Right renal pelvis (tissue), 4 donors: ENCODE data around the gene RPS25. TPM values are rescaled to one million over a fixed set of nuclear protein-coding genes. Genes with fewer than 3 reads are reported as not detected.
"Not testable (repeated sequence)": the region's sequence is repeated elsewhere in the genome, so short reads cannot be mapped to it uniquely, and the experiment has no call there.

Source experiments
- DNase-seq, 4 donors: peaks; one replicate each; pipeline ENCODE4 v3.0.0-alpha.2; 2013; ENCODE audit warnings: low read depth in 4 of 4, low spot score in 3 of 4, missing footprints in 1 of 4
- polyA plus RNA-seq, 4 donors: library from polyadenylated mRNA; unstranded; fragments of 120-200 nt; gene quantifications; one replicate each; pipeline ENCODE4 v1.2.1, GENCODE V29; 2013; ENCODE audit not compliant: insufficient read length in 4 of 4

Gene RPS25
- polyA plus RNA-seq, 4 donors: 1,012 to 1,189 (median 1,098) TPM

DNA sequence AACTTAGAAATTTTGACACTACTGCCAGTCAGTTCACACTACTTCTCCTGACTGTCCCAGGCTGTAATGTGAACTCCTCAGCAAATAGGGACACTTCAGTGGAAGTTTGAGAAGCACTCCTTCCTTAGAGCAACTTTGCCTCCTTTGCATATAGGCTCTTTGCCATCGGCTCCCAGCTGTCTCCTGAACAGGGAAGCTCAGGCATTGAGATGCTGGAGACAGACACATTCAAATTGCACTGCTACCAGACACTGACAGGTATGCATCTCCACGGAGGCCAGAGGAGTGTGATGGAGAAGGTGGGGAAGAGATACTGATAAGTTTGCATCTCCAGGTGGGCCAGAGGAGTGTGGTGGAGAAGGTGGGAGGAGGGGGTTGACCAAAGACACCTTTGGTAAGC is 1.9 kb upstream of the RPS25 start:
- DNase-seq: no peak

- DNase-seq: not testable (repeated sequence)
Measured at GRCh38 chr11:119017377-119017776, 766 bp downstream of the RPS25 start.

- DNase-seq: no peak
Measured at GRCh38 chr11:119016216-119017009, 1.7 kb downstream of the RPS25 start.

DNA sequence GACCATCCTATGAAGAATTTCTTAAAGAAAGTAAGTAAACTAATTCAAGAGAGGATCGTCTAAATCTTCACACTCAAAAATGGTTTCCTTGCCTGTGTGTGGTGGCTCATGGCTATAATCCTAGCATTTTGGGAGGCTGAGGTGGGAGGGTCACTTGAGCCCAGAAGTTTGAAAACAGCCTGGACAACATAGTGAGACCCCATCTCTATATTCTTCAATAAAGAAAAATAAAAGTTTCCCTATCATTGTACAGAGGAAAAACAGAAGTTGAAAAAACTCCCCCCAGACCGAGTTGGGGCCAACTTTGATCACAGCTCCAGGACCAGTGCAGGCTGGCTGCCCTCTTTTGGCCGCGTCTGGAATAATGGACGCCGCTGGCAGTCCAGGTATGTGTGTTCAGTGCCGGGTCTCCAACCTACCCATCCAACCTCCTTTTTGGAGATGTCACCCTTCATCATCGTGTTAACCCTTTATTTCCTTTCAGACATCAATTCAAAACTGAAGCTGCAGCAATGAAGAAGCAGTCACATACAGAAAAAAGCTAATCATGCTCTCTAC is 3.0 kb downstream of the RPS25 start:
- no peak for DNase-seq

DNA sequence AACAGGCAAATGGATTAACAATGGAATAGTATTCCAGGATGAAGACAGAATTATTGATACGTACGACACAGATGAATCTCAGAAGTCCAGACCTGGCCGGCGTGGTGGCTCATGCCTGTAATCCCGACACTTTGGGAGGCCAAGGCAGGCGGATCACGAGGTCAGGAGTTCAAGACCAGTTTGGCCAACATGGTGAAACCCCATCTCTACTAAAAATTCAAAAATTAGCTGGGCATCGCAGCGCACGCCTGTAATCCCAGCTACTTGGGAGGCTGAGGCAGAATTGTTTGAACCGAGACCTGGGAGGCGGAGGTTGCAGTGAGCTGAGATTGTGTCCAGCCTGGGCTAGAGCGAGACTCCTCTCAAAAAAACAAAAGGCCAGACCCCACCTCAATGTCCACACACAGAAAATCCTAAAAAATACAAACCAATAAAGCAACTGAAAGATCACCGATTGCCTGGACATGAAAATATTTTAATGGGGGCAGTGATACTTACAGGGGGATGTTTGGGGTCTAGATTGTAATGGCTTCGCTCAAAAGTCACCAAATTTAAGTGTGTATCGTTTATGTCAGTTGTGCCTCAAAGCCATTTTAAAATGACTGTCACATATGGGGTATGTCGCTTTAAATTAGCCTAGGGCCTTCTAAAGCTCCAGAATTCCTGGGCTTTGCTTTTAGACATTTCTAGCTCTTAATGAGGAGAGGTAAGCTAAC is 3.8 kb downstream of the RPS25 start:
- no peak for DNase-seq

- DNase-seq: no peak
Measured at GRCh38 chr11:119012629-119013170, 5.4 kb downstream of the RPS25 start.

DNA sequence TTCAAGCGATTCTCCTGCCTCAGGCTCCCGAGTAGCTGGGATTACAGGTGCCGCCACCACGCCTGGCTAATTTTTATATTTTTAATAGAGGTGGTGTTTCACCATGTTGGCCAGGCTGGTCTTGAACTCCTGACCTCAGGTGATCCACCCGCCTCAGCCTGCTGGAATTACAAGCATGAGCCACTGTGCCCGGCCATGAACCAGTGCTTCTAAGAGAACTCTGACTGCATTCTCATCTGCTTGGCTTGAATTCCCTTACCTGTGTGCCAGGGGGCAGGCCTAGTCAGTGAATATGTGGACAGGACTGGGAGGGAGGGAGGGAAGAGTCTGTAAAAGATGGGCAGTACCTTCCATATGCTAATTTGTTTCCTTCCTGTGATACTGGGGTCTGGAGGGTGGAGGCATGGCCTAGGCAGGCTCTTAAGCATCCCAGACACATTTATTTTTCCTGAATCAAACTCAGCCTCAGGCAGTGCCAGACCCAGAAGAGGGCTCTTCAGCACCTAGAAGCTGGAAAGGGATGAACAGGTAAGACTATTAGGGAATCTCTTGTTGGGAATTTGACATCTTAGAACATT is 6.6 kb downstream of the RPS25 start:
- DNase-seq: no peak

DNA sequence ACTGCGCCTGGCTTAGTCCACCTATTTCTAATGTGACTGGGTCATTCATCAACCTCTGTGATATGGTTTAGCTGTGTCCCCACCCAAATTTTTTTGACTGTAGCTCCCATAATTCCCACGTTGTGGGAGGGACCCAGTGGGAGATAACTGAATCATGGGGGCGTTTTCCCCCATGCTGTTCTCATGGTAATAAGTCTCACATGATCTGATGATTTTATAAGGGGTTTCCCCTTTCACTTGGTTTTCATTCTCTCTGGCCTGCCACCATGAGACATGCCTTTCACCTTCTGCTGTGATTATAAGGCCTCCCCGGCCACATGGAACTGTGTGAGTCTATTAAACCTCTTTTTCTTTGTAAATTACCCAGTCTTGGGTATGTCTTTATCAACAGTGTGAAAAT is 11.5 kb downstream of the RPS25 start:
- no peak for DNase-seq

DNA sequence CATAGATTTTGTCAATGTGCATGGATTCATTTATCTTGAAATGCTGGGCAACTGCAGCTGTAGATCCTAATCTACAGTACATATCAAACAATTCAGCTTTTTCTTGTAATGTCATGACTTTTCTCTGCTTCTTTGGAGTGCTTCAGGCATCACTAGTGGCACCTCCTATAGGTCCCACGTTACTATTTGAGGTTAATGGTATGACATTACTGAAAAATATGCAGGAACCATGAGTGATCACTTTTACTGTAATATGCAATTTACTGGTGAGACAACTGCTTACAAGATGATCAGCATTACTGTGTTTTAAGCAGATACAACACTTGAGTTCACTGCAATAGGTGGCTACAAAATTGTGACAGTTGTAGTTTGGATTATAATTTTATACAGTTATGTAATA is 17.2 kb downstream of the RPS25 start:
- no peak for DNase-seq

DNA sequence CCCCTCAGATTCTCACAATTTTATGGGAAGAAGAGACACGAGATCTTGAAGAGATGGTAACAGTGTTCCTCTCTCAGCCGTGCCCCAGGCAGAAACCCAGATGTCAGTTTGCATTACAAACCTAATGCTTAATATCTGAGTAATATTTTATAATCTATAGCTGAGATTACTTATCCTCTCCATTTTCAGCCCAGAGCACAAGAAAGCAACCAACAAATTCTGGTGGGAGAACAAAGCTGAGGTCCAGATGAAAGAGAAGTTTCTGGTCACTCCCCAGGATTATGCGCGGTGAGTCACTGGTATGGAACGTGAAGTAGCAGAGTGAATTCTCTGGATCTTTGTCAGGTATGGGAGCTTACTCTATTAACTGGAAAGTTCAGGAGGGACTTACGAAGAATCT is 19.3 kb downstream of the RPS25 start:
- DNase-seq: no peak

DNA sequence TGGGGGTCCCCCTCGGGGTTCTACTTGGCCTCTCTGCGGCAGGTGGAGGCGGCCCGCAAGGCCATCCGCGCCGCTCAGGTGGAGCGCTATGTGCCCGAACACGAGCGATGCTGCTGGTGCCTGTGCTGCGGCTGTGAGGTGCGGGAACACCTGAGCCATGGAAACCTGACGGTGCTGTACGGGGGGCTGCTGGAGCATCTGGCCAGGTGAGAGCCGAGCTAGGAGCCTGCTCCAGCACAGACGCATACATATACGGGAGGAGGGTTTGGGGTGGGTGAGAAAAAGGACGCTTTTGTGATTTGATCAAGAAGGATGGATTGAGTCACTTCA is 19.8 kb downstream of the RPS25 start:
- no peak for DNase-seq

GRCh38 chr11:118997627-118998387 is 20.3 kb downstream of the RPS25 start, which contains the start of gene CENATAC:
Gene CENATAC, plus strand, starts transcription at chr11:118998138. Its CDS starts 60 bp downstream, at chr11:118998198.
- DNase-seq: peak; percentile 85 to 88 (median 87)

DNA sequence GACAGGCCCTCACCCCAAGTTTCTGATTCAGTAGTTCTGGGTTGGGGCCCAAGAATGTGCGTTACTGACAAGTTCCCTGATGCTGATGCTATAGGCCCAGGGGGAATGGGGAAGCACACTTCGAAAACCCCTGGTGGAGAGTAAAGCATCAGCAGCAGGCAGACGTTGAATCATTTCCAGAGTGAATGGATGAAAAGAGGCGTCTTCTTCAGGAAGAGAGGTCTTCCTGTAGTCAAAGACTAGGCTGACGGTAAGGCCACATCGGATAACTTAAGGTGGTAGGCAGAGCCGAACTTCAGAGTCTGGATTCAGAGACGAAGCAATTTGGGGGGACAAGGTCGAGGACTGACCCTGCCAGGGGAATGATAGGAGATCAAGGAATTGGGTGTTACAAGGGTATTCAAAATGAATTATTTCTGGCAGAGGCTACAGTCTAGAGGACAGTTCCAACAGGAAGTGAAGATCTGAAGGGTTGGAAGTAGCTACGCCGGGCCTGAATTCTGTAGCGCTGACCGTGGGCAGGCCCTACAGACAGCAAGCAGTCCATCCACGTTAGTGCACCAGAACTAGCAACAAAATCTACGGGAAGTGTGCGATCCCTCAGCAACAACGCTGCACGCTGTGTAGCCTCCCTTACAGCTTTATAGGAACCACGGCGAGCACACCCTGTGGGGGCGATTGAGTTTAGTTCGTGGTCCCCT is 21.1 kb downstream of the RPS25 start:
- DNase-seq: no peak

DNA sequence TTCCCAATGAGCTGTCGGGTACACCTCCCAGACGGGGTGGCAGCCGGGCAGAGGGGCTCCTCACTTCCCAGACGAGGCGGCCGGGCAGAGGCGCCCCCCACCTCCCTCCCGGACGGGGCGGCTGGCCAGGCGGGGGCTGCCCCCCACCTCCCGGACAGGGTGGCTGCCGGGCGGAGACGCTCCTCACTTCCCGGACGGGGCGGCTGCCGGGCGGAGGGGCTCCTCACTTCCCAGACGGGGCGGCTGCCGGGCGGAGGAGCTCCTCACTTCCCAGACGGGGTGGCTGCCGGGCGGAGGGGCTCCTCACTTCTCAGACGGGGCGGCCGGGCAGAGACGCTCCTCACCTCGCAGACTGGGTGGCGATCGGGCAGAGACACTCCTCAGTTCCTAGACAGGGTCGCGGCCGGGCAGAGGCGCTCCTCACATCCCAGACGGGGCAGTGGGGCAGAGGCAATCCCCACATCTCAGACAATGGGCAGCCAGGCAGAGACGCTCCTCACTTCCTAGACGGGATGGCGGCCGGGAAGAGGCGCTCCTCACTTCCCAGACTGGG is 26.6 kb downstream of the RPS25 start:
- DNase-seq: not testable (repeated sequence)

DNA sequence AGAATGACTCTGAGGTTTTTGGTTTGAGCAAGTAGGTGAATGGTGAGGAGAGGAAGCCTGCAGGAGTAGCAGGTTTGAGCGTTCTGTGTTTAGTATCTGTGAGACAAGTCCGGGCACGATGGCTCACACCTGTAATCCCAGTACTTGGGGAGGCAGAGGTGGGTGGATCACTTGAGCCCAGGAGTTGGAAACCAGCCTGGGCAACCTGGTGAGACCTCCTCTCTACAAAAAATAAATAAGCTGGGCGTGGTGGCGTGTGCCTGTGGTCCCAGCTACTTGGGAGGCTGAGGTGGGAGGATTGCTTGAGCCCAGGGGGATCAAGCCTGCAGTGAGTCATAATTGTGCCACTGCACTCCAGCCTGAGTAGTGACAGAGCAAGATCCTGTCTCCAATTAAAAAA is 29.9 kb downstream of the RPS25 start:
- no peak for DNase-seq

GRCh38 chr11:118984825-118985224 is 33.3 kb downstream of the RPS25 start:
- DNase-seq: no peak

DNA sequence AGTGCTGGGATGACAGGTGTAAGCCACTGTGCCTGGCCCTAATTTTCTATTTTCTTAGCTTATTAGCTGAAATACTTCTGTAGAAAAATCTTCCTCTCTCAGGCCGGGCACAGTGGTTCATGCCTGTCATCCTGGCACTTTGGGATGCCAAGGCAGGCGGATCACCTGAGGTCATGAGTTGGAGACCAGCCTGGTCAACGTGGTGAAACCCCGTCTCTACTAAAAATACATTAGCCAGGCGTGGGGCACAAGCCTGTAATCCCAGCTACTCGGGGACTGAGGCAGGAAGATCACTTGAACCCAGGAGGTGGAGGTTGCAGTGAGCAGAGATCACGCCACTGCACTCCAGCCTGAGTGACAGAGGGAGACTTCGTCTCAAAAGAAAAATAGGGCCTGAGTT is 33.8 kb downstream of the RPS25 start:
- DNase-seq: not testable (repeated sequence)

DNA sequence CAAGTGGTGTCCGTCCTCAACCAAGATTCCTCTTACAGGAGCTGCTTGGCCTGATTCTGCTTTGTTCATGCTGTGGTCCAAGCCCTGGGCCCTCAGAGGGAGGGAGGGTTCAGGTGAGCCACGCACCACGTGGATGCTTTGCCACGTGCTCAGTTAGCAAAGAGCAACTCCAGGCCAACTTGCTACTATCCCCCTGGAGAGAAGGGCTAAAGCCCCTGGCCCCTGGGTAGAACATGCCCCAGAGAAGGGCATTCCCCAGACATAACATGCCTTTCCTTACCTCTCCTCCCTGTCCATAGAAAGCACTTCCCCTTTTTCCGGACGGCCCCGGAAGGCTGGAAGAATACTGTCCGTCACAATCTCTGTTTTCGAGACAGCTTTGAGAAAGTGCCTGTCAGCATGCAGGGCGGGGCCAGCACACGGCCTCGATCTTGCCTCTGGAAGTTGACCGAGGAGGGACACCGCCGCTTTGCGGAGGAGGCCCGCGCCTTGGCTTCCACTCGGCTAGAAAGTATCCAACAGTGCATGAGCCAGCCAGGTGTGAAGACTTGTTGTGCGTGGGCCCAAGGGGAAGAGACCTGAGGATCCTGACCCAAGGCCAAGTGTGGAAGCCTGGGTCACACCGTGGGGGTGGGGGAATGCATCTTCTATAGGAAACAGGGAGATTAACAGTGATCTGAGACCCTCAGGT is 37.8 kb downstream of the RPS25 start:
- DNase-seq: peak in 1 of 4 donors; percentile 18

DNA sequence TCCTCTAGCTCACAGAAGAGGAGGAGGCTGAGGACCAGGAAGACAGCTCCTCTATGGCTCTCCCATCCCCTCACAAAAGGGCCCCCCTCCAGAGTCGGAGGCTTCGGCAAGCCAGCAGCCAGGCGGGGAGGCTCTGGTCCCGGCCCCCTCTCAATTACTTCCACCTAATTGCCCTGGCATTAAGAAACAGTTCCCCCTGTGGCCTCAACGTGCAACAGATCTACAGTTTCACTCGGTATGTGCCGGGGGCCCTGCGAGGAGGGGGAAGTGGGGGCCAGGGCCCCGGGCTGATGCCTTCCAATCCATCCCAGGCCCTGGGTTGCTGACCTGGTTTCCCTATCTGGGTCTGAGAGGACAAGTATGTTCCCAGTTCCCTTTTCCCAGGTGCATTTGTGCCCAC is 38.7 kb downstream of the RPS25 start:
- DNase-seq: no peak
